ENCODE data around the gene SMAP1.

- no peak for TF ChIP-seq CTCF (conservative IDR thresholded peaks at IDR 0.05; ENCODE audit: low read depth in 2 of 2)
- TF ChIP-seq REST (IDR thresholded peaks at IDR 0.05; ENCODE audit: unreplicated experiment) = no peak
- TF ChIP-seq POLR2AphosphoS5 (IDR thresholded peaks at IDR 0.05; ENCODE audit: low read depth) = no peak
- TF ChIP-seq EZH2 (IDR thresholded peaks at IDR 0.05; ENCODE audit: low read depth, unreplicated experiment) = no peak
- no peak for TF ChIP-seq ZNF114 (CRISPR knock-in tag; IDR thresholded peaks at IDR 0.05)
- no peak for TF ChIP-seq EZH2phosphoT487 (IDR thresholded peaks at IDR 0.05; ENCODE audit: unreplicated experiment)
- no peak for TF ChIP-seq ETS1 (IDR thresholded peaks at IDR 0.05)
- no peak for TF ChIP-seq NANOG (IDR thresholded peaks at IDR 0.05; ENCODE audit: borderline replicate concordance)
- no peak for TF ChIP-seq STAT1 (IDR thresholded peaks at IDR 0.05; ENCODE audit: unreplicated experiment)
- no peak for TF ChIP-seq CREB1 (CRISPR knock-in tag; IDR thresholded peaks at IDR 0.05; ENCODE audit: low read depth)
- no peak for TF ChIP-seq ZNF331 (CRISPR knock-in tag; IDR thresholded peaks at IDR 0.05; ENCODE audit: low read depth)
- no peak for TF ChIP-seq JUNB (IDR thresholded peaks at IDR 0.05; ENCODE audit: unreplicated experiment)
Observed at GRCh38 chr6:70673601-70674000, 5.9 kb downstream of the SMAP1 start.
